Spleen (tissue), 7 donors: ENCODE data around the gene NFE2L3.

Experiments
- POLR2A ChIP-seq, 3 donors: fragments of 450-650 bp; IDR thresholded peaks; one replicate each; pipeline ENCODE4 v1.5.1; 2017; ENCODE audit warnings: antibody characterized with exemption in 3 of 3, mild to moderate bottlenecking in 1 of 3
- POLR2AphosphoS5 ChIP-seq, 3 donors: sonication (generic); formaldehyde crosslinking; IDR thresholded peaks; one replicate each; pipeline ENCODE4 v1.5.1; 2017; ENCODE audit warnings: antibody characterized with exemption in 3 of 3
- TF ChIP-seq, protein P1 (sequence below), 11 experiments: fragments of 200-600 bp in 7 of 11; fragments of 450-650 bp in 4 of 11; sonication (generic) in 4 of 11; IDR thresholded peaks in 8 of 11; conservative IDR thresholded peaks in 3 of 11; 1 replicate in 7 of 11; 2 replicates in 4 of 11; pipeline versions ENCODE4 v1.4.0 to v1.8.0; 2016 to 2021; ENCODE audit warnings: antibody characterized with exemption in 11 of 11, inconsistent platforms in 4 of 11, mild to moderate bottlenecking in 1 of 11
- donor health status: DM: no; HTN: no; CAD: no; lungs with moderate emphysema.
- donor health status: DM: no; HTN: no; CAD: no.
- donor health status: DM: no; HTN: no; CAD: no.

DNA sequence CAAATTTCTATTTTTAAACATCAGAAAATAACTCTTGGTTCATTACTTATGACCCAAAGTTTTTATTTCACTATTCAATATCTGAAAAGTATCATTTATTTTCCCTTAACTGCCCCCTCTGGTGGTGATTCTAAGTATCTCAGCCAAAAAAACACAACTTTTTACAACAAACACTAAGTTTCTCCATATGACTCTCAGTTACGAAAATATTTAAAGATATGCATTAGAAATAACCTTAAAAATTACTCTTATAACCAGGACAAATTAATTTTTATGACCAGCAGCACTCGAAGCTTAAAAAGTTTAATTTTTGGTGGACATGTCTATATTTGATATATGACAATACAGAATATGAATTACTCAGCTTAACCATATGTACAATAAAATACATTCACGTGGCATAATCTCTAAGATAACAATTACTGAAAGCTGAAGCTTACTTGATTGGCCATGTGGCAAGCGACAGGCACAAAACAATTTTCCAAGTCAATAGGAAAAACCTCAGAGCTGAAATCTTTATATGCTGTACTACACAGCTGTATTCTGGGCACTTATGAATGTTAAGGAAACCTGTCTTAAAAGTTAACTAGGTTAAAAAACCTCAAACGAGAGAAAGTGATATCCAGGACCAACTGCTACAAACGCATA is 46.3 kb downstream of the NFE2L3 start:
- TF ChIP-seq, protein P1, sequence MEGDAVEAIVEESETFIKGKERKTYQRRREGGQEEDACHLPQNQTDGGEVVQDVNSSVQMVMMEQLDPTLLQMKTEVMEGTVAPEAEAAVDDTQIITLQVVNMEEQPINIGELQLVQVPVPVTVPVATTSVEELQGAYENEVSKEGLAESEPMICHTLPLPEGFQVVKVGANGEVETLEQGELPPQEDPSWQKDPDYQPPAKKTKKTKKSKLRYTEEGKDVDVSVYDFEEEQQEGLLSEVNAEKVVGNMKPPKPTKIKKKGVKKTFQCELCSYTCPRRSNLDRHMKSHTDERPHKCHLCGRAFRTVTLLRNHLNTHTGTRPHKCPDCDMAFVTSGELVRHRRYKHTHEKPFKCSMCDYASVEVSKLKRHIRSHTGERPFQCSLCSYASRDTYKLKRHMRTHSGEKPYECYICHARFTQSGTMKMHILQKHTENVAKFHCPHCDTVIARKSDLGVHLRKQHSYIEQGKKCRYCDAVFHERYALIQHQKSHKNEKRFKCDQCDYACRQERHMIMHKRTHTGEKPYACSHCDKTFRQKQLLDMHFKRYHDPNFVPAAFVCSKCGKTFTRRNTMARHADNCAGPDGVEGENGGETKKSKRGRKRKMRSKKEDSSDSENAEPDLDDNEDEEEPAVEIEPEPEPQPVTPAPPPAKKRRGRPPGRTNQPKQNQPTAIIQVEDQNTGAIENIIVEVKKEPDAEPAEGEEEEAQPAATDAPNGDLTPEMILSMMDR (IDR thresholded peaks at IDR 0.05 in 8 of 11, conservative IDR thresholded peaks at IDR 0.05 in 3 of 11), result peak; percentile 29 to 82 (median 71)
- TF ChIP-seq POLR2A (IDR thresholded peaks at IDR 0.05) (no peak), POLR2AphosphoS5 (IDR thresholded peaks at IDR 0.05) (no peak)
